IMR-90 (cell line): ENCODE measurements around the gene IFIT1. TPM values are rescaled to one million over a fixed set of nuclear protein-coding genes. Genes with fewer than 3 reads are reported as not detected.
A peak's percentile ranks its signal among the peaks of the same experiment; 100 is the strongest.

Experiments
- ATAC-seq: fragments of 200-7000 bp; cut with Tn5 transposase; 2 replicates; pipeline ENCODE4 v1.9.1; 2020; ENCODE audit warnings: low read depth, mild to moderate bottlenecking, moderate library complexity
- BruUV-seq: library from RNA; stranded (reverse); fragments of 400-500 nt; replicated peaks from 2 replicates; lab custom pipeline; 2021; lab: Mats Ljungman, UMichigan
- CTCF ChIA-PET: fragments of 300-600 bp; formaldehyde crosslinking; extraction: SDS; loops from one replicate; lab custom pipeline; 2021; ENCODE audit warnings: antibody characterized with exemption; lab: Yijun Ruan, JAX
- POLR2A ChIA-PET: fragments of 300-600 bp; sonication (Branson Sonifier 250); formaldehyde crosslinking; loops from one replicate; lab custom pipeline; 2022; ENCODE audit warnings: antibody characterized with exemption; ENCODE audit not compliant: unreplicated experiment; lab: Charles Lee
- DNase-seq: peaks from one replicate; pipeline ENCODE4 v3.0.0; 2013
- H2AFZ ChIP-seq: replicated peaks from 2 replicates; pipeline ENCODE3; 2013; ENCODE audit warnings: low read length, mild to moderate bottlenecking; ENCODE audit not compliant: poor library complexity
- H2AK5ac ChIP-seq: 2 replicates; pipeline ENCODE4 v1.6.1; 2013; ENCODE audit warnings: low read depth, low read length, inconsistent platforms
- H2AK9ac ChIP-seq: replicated peaks from 2 replicates; pipeline ENCODE3; 2013; ENCODE audit warnings: mild to moderate bottlenecking, low read depth, low read length, moderate library complexity; ENCODE audit not compliant: poor library complexity
- H2BK120ac ChIP-seq: 2 replicates; pipeline ENCODE4 v1.6.1; 2013; ENCODE audit warnings: low read depth, low read length, inconsistent platforms
- H2BK15ac ChIP-seq: 3 replicates; pipeline ENCODE4 v1.6.1; 2013; ENCODE audit warnings: low read depth, low read length, inconsistent platforms
- H2BK20ac ChIP-seq: 2 replicates; pipeline ENCODE4 v1.6.1; 2013; ENCODE audit warnings: low read depth, mild to moderate bottlenecking, inconsistent platforms, low read length, moderate library complexity
- H2BK5ac ChIP-seq: 2 replicates; pipeline ENCODE4 v1.6.1; 2013; ENCODE audit warnings: mild to moderate bottlenecking, low read depth, low read length, inconsistent platforms; ENCODE audit not compliant: poor library complexity, severe bottlenecking
- H3K14ac ChIP-seq: replicated peaks from 2 replicates; pipeline ENCODE4 v1.6.1; 2013; ENCODE audit warnings: low read depth, low read length, inconsistent platforms
- H3K18ac ChIP-seq: 2 replicates; pipeline ENCODE4 v1.6.1; 2013; ENCODE audit warnings: low read depth, low read length, control low read depth
- H3K23ac ChIP-seq: 2 replicates; pipeline ENCODE4 v1.6.1; 2013; ENCODE audit warnings: low read depth, low read length, inconsistent platforms
- H3K27ac ChIP-seq: 2 replicates; pipeline ENCODE4 v1.5.1; 2013; ENCODE audit warnings: mild to moderate bottlenecking, control low read depth, low read length; ENCODE audit not compliant: insufficient read depth
- H3K27me3 ChIP-seq: 2 replicates; pipeline ENCODE4 v1.6.1; 2013; ENCODE audit warnings: low read length; ENCODE audit not compliant: control insufficient read depth, insufficient read depth
- H3K36me3 ChIP-seq: 2 replicates; pipeline ENCODE4 v1.6.1; 2013; ENCODE audit warnings: low read length, mixed read lengths; ENCODE audit not compliant: control insufficient read depth, insufficient read depth
- H3K4ac ChIP-seq: 2 replicates; pipeline ENCODE4 v1.6.1; 2013; ENCODE audit warnings: low read depth, low read length, inconsistent platforms
- H3K4me1 ChIP-seq: 2 replicates; pipeline ENCODE4 v1.6.1; 2013; ENCODE audit warnings: low read length, mixed read lengths; ENCODE audit not compliant: control insufficient read depth, insufficient read depth
- H3K4me2 ChIP-seq: 2 replicates; pipeline ENCODE4 v1.6.1; 2013; ENCODE audit warnings: low read depth, mild to moderate bottlenecking, control low read depth, low read length, moderate library complexity
- H3K4me3 ChIP-seq: 2 replicates; pipeline ENCODE4 v1.5.1; 2013; ENCODE audit warnings: low read depth, mild to moderate bottlenecking, control low read depth, low read length, moderate library complexity; ENCODE audit not compliant: insufficient read depth
- H3K56ac ChIP-seq: 2 replicates; pipeline ENCODE4 v1.6.1; 2013; ENCODE audit warnings: low read length, inconsistent platforms; ENCODE audit not compliant: insufficient read depth; ENCODE audit errors: extremely low read depth
- H3K79me1 ChIP-seq, 2 experiments: 2 replicates each; pipeline ENCODE4 v1.6.1; 2013; ENCODE audit warnings: low read length in 2 of 2, inconsistent platforms in 1 of 2, low read depth in 1 of 2
- H3K9ac ChIP-seq: 2 replicates; pipeline ENCODE4 v1.6.1; 2013; ENCODE audit warnings: low read depth, low read length, control low read depth
- H3K9me1 ChIP-seq: 2 replicates; pipeline ENCODE4 v1.6.1; 2013; ENCODE audit warnings: low read length, inconsistent platforms; ENCODE audit not compliant: insufficient read depth
- H3K9me3 ChIP-seq: 2 replicates; pipeline ENCODE4 v1.6.1; 2013; ENCODE audit warnings: low read length; ENCODE audit not compliant: control insufficient read depth, insufficient read depth
- H4K20me1 ChIP-seq: 2 replicates; pipeline ENCODE4 v1.6.1; 2013; ENCODE audit warnings: low read length, inconsistent platforms; ENCODE audit not compliant: insufficient read depth
- H4K5ac ChIP-seq: 2 replicates; pipeline ENCODE4 v1.6.1; 2013; ENCODE audit warnings: mild to moderate bottlenecking, low read depth, low read length, control low read depth
- H4K8ac ChIP-seq, 2 experiments: 2 replicates each; pipeline ENCODE4 v1.6.1; 2013; ENCODE audit warnings: low read depth in 2 of 2, low read length in 2 of 2, control low read depth in 1 of 2, inconsistent platforms in 1 of 2
- H4K91ac ChIP-seq: 2 replicates; pipeline ENCODE4 v1.6.1; 2013; ENCODE audit warnings: low read depth, low read length, inconsistent platforms; ENCODE audit not compliant: insufficient read depth
- BHLHE40 ChIP-seq: fragments of 150-350 bp; IDR thresholded peaks from 2 replicates; pipeline ENCODE4 v1.6.1; 2016; ENCODE audit warnings: mild to moderate bottlenecking, low read depth, low read length
- CEBPB ChIP-seq: IDR thresholded peaks from 2 replicates; pipeline ENCODE4 v1.6.1; 2012; ENCODE audit warnings: low read depth, low read length, improper control_type of control experiment
- CHD1 ChIP-seq: IDR thresholded peaks from 2 replicates; pipeline ENCODE4 v1.6.1; 2012; ENCODE audit warnings: low read depth, low read length, improper control_type of control experiment
- FOS ChIP-seq: fragments of 150-350 bp; IDR thresholded peaks from 2 replicates; pipeline ENCODE4 v1.6.1; 2016; ENCODE audit warnings: low read depth, low read length
- MAFK ChIP-seq: IDR thresholded peaks from 2 replicates; pipeline ENCODE4 v1.6.1; 2012; ENCODE audit warnings: low read depth, low read length, improper control_type of control experiment
- MAZ ChIP-seq: IDR thresholded peaks from 2 replicates; pipeline ENCODE4 v1.6.1; 2012; ENCODE audit warnings: low read depth, mild to moderate bottlenecking, low read length, improper control_type of control experiment, moderate library complexity, borderline replicate concordance
- MXI1 ChIP-seq: IDR thresholded peaks from 2 replicates; pipeline ENCODE4 v1.6.1; 2012; ENCODE audit warnings: low read depth, mild to moderate bottlenecking, low read length, moderate library complexity, borderline replicate concordance
- NFE2L2 ChIP-seq: fragments of 150-350 bp; IDR thresholded peaks from 2 replicates; pipeline ENCODE4 v1.6.1; 2016; ENCODE audit warnings: low read depth, mild to moderate bottlenecking, low read length
- RAD21 ChIP-seq: IDR thresholded peaks from 2 replicates; pipeline ENCODE4 v1.6.1; 2012; ENCODE audit warnings: low read length, improper control_type of control experiment
- RCOR1 ChIP-seq: IDR thresholded peaks from 2 replicates; pipeline ENCODE4 v1.6.1; 2012; ENCODE audit warnings: mild to moderate bottlenecking, low read length, improper control_type of control experiment; ENCODE audit not compliant: insufficient replicate concordance
- RFX5 ChIP-seq: IDR thresholded peaks from 2 replicates; pipeline ENCODE4 v1.8.0; 2012; ENCODE audit warnings: low read depth, mild to moderate bottlenecking, low read length, moderate library complexity
- WGBS, 2 experiments: methylation state at CpG; one replicate each; pipeline versions ENCODE4 v1.1.5 to v1.1.7; 2013; ENCODE audit warnings: missing lambda C conversion rate in 2 of 2; ENCODE audit not compliant: insufficient read length in 1 of 2; ENCODE audit errors: extremely low coverage in 2 of 2; 5-methylcytosine and 5-hydroxymethylcytosine counted together
- dilution Hi-C: fragments of 300-500 bp; cut with HindIII; formaldehyde crosslinking; loops from one replicate; pipeline ENCODE4 v1.14.3; 2018; ENCODE audit warnings: low sequenced_read_pairs; ENCODE audit not compliant: unreplicated experiment
- in situ Hi-C: fragments of 300-500 bp; cut with MboI; formaldehyde crosslinking; loops from 3 replicates; pipeline ENCODE4 v1.14.3; 2019; ENCODE audit warnings: low sequenced_read_pairs, inconsistent platforms, mixed read lengths
- intact Hi-C: fragments of 100-400 bp; cut with micrococcal nuclease; formaldehyde crosslinking; loops from 2 replicates; pipeline ENCODE4 v1.10.0; 2022
- polyA plus RNA-seq, 3 experiments: library from polyadenylated mRNA; depleted of rRNA; stranded (reverse); fragments of >200 nt; gene quantifications; 2 replicates each; pipeline ENCODE4 v1.2.3, GENCODE V29; 2012; ENCODE audit warnings: low replicate concordance in 1 of 3
- total RNA-seq: library from RNA; depleted of rRNA; stranded (reverse); fragments of >200 nt; gene quantifications from 2 replicates; pipeline ENCODE4 v1.2.3, GENCODE V29; 2012
- TF ChIP-seq, protein P1 (sequence below): fragments of 150-350 bp; IDR thresholded peaks from 2 replicates; pipeline ENCODE4 v1.6.1; 2017; ENCODE audit warnings: mild to moderate bottlenecking, antibody characterized with exemption, low read length, low read depth
- TF ChIP-seq, protein P2 (sequence below): conservative IDR thresholded peaks from 2 replicates; pipeline ENCODE4 v1.5.1; 2012; ENCODE audit warnings: mild to moderate bottlenecking, low read depth, low read length, improper control_type of control experiment

IFIT1 gene
- total and polyA plus RNA-seq, 2 of the 4 experiments (the other 2 are of a cell fraction) = 6.1 to 6.8 TPM

DNA sequence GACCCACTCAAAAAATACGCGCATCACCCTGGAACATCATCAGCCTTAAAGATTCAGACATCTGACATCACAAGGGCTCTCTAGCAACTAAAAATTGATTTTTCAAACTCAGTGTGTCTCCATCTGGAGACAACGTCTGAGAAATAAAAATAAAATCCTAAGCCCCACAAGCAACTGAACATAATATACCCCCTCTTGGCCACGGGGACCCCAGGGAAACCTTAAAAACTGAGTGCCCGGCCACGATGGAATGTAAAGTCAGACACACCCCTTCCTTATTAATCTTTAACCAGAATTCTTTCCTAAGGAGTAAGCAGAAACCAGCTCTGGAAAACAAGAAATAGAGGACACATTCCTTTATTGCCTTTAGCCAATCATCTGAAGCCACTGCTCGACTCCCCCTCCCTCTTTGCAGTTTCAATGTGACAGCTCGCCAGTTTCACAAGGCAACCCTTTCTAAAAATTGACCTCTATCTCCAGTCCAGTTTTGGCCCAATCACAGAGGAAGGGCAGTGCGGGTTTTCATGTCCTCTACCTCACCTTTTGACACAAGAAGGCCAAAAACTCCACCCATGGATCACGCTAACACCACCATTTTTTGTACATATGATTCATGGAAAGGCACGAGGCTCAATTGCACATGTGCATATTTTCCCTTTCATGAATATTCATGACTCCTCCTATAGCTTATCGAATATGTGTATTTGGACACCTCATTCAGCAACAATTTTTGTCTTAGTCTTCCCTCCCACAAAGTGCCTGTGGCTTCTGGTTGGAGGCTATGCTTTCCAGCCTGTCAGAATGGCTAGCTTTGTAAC lies 40.4 kb upstream of the IFIT1 start:
- Histone ChIP-seq H3K9me1 (peaks cover 8% of the 10 kb centered on the region), H2BK5ac (peak overlapping the region; percentile 98), H3K23ac (peak overlapping the region; percentile 83), H3K4me3 (peak overlapping the region; percentile 31), H3K27ac (peak overlapping the region; percentile 93), H3K27me3 (no peaks in the 10 kb centered on the region), H2AFZ (peak overlapping the region; percentile 92), H3K9me3 (no peaks in the 10 kb centered on the region), H3K18ac (peak overlapping the region; percentile 89), H4K8ac (peak overlapping the region; percentile 48 to 95), H2AK9ac (peak overlapping the region; percentile 59), H3K56ac (peak overlapping the region; percentile 93), H4K5ac (peak overlapping the region; percentile 69), H2BK20ac (peak overlapping the region; percentile 97), H4K20me1 (no peaks in the 10 kb centered on the region), H4K91ac (peak overlapping the region; percentile 95), H3K4ac (peak overlapping the region; percentile 94), H3K14ac (peak overlapping the region; percentile 83), H3K4me2 (peak overlapping the region; percentile 83), H3K79me1 (no peaks in the 10 kb centered on the region), H3K9ac (peak overlapping the region; percentile 62; the same call in 1 of the 2 replicates), H2BK15ac (peak overlapping the region; percentile 94; the same call in 2 of the 3 replicates), H2AK5ac (0 out of 2 replicates have a peak overlapping the region, but pooled peaks have one; percentile 83), H2BK120ac (peak overlapping the region; percentile 97), H3K36me3 (no peaks in the 10 kb centered on the region), H3K4me1 (peaks cover 21% of the 10 kb centered on the region)
- in situ Hi-C loops (no loop called here), dilution Hi-C loops (no loop called here), intact Hi-C loops (loop anchor here (1.0 to 5.0 kb wide), 2 partner anchors 24 to 70 kb away; no protein-coding TSS in a partner anchor)
- CTCF ChIA-PET = interaction anchor here (0.6 to 1.6 kb wide), 4 partner anchors 12 to 48 kb away, joined by 3 to 9 read pairs (median 4); no protein-coding TSS in a partner anchor
- DNase-seq = peak; percentile 98
- TF ChIP-seq RCOR1 (no peak), FOS (peak; percentile 66), BHLHE40 (peak; percentile 93), NFE2L2 (no peak), CEBPB (peak; percentile 78), MAFK (peak; percentile 45; the same call in 1 of the 2 replicates), MXI1 (peak; percentile 68; the same call in 1 of the 2 replicates), MAZ (no peak), CHD1 (no peak), RFX5 (no peak), RAD21 (no peak)
- TF ChIP-seq, protein P1, sequence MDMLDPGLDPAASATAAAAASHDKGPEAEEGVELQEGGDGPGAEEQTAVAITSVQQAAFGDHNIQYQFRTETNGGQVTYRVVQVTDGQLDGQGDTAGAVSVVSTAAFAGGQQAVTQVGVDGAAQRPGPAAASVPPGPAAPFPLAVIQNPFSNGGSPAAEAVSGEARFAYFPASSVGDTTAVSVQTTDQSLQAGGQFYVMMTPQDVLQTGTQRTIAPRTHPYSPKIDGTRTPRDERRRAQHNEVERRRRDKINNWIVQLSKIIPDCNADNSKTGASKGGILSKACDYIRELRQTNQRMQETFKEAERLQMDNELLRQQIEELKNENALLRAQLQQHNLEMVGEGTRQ = peak; percentile 54; the same call in 1 of the 2 replicates
- TF ChIP-seq, protein P2, sequence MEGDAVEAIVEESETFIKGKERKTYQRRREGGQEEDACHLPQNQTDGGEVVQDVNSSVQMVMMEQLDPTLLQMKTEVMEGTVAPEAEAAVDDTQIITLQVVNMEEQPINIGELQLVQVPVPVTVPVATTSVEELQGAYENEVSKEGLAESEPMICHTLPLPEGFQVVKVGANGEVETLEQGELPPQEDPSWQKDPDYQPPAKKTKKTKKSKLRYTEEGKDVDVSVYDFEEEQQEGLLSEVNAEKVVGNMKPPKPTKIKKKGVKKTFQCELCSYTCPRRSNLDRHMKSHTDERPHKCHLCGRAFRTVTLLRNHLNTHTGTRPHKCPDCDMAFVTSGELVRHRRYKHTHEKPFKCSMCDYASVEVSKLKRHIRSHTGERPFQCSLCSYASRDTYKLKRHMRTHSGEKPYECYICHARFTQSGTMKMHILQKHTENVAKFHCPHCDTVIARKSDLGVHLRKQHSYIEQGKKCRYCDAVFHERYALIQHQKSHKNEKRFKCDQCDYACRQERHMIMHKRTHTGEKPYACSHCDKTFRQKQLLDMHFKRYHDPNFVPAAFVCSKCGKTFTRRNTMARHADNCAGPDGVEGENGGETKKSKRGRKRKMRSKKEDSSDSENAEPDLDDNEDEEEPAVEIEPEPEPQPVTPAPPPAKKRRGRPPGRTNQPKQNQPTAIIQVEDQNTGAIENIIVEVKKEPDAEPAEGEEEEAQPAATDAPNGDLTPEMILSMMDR = no peak
- 62% methylated on average over 3 of the region's 12 CpGs; no CpG with 5 or more reads in 1 of the 2 experiments for WGBS, 2 experiments
- BruUV-seq = no TSS peak
- ATAC-seq = peak; percentile 92
- POLR2A ChIA-PET = interaction anchor here (0.6 kb wide), 1 partner anchor 90 kb away, joined by 10 read pairs; no protein-coding TSS in a partner anchor
